Measurements from ENCODE around the gene CFAP77.

The CFAP77 gene

DNA sequence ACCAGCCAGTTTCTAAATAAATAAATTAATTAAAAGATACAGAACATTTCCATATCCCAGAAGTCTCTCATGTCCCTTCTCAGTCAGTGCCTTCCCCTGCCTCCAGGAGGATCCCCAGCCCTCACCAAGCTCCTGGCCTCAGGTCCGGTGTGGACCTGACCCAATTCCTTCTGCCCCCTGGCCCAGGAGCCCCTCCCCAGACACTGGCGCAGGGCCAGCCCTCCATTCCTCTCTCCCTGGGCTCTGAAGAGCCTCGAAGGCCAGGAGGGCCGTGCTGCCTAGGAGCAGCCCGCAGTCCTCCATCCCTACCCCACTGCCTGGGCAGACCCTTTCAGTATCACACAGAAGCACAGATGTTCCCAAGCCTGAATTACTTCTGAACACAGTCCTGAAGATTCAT lies 110.6 kb downstream of the CFAP77 start:
- no peak for DNase-seq

- DNase-seq: no peak
Observed at GRCh38 chr9:132525308-132526023, 115.5 kb downstream of the CFAP77 start.

GRCh38 chr9:132531195-132531594 lies 121.2 kb downstream of the CFAP77 start:
- DNase-seq: no peak

DNA sequence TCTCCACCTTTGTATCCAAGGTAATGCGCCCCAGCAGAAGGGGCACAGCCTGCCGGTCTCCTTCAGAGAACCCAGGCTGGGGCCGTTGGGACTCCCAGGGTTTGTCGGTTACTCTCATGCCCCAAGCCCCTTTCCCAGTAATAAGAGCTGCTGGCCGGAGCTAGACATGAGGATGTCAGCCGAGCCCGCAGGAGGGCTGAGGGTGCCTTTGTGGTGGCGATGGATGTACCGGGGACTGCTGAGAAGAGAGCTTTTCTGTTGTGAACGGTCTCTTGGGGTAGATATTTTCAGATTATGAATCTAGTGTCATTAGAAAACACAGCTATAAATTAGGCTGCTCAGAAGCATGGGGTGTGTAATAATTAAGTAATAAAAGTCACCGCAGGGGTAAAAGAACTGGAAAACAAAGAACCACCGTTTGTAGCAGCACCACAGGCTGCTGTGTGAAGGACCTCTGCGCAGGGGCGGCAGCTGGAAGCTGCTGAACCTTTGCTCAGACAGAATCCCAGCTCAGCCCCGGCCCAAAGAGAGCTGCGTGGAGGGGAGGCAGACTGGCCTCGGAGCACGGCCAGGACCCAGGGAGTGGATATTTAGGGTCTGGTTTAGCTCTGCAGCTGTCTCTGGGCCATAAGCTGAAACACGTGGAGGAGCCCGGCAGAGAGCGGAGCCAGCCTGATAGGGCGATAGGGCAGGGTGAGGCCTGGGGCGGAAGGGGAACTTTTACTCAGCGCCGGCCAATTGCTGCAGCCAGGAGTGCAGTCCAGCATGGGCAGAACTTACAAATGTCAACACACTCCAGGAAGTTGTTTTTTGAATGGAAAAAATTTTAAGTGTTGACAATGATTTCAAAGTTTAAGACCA lies 121.9 kb downstream of the CFAP77 start:
- no peak for DNase-seq

GRCh38 chr9:132534832-132535231 lies 124.8 kb downstream of the CFAP77 start:
- no peak for DNase-seq

- no peak for DNase-seq
Observed at GRCh38 chr9:132536124-132536523, 126.1 kb downstream of the CFAP77 start.

- no peak for DNase-seq
Observed at GRCh38 chr9:132537352-132537751, 127.3 kb downstream of the CFAP77 start.

DNA sequence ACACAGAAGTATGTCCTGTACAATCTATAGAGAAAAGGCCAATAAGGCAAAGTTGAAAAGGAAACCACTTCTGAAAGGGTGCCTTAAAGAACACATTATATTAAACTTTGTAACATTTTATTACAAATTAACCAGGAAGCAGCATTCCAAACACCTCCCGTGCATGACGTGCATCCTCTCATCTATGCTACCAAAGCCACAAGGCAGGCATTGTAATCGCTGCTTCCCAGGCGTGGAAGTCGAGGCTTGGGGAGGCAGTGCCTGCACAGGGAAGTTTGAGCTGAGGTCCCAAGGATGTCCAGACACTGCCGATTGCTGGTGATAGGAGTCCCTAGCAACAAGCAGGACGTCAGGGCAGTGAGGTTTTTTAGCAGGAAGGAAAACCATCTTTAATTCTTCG lies 128.1 kb downstream of the CFAP77 start:
- DNase-seq: no peak

DNA sequence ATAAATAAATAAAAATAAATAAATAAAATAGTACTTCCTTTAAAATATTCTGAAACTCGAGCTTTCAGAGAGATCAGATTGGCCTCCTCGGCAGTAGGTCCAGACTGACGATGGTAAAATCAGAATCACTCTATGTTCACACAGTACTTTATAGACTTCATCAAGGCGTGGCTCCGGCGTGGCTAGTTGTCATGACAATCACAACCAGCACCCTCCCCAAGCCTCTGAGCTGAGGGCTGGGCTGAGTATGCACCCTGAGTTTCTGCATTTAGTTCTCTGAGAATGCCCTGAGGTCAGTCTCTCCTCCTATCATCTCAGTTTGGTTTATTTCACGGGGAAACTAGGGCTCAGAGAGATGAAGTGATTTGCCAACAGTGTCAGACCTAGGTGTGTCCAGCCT lies 129.1 kb downstream of the CFAP77 start:
- DNase-seq: no peak

DNA sequence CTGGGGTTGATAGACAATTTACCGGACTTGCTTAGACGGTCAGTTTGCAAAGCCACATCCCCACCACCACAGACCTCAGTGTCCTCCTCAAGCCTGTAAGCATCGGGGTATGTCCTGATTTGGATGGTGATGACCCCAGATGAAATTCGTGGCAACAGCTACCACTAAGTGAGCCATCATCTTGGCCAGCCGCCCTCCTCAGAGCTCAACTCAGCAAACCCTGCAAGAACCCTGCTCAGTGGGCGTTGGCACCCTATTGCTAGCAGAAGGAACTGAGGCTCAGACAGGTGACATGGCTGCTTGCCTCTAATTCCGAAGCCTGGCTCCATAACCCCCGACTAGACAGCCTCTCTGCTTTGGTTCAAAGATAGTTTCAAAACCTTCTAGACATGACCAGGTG lies 131.0 kb downstream of the CFAP77 start:
- DNase-seq: no peak

DNA sequence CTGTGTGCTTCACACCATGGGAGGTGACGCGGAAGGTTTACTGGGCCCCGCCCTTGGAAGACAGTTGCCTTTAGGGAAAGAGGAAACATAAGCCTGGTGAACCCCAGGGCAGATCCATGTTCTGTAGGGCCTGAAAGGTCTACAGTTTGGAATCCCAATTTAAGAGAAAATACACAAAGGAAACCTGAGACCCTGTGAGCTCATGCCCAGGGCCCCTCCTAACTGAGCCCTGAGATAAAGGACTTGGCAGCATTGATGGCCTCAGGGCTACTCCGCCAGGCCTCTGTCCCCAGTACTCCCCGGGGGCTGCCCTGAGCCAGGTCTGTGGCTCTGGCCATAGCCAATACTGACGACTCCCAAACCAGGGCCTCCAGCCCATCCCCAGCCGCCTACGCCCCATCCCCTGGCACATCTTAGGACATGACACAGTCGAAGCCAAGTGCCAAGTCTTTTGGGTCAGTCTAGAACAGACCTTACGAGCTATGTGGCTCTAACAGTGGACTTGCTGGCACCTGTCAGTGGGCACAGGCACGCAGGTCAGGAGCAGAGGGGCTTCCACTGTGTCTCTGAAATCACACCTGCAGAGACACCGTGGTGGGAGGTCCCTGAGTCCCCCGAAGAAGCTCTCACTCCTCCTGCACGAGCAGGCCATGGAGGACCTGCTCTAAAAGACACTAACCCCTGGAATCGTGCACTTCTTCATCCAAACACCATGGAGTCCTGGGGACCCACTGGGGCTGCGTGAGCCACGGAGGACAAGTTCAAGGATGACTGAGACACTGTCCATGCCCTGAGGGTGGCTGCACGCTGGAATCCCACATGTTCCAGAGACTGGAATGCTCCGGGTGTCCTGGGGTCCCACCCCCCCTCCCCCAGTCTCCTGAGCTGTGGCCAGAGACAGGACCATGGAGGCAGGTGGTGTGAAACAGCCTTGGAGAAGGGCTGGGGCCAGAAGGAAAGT lies 132.1 kb downstream of the CFAP77 start:
- DNase-seq: no peak

DNA sequence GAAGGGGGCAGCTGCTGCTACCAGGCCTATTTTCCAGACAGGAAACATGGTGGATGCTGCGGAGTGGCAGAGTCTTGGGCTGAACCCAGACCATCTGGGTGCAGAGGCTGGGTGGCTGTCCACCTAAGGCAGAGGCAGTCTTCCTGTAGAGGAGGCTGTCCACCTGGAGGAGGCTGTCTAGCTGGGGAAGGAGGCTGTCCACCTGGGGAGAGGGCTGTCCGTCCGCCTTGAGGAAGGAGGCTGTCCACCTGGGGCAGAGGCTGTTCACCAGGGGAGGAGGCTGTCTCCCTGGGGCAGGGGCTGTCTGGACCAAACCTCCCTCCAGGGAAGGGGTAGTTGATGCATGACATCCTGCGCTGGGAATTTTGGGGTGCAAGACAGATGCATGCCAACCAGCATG lies 133.2 kb downstream of the CFAP77 start:
- DNase-seq: no peak

DNA sequence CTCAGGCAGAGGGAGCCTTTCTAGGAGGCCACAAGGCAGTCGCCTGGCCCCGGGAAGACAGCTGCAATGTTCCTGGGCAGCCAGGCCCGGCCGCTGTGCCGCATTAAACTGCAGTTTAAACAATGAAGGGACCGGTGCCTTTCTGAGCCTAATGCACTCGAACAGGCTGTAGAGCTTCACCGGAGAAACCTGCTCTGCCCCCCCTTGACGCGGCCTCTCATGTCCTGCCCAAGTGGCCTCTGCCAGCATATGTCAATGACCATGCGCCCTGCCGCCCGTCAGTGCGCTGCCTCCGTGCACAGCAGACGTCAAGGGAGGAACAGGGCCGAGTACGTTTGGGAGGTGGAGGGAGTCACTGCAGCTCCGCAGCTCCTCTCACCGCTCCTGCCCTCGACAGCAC lies 133.9 kb downstream of the CFAP77 start:
- no peak for DNase-seq

GRCh38 chr9:132545578-132545977 lies 135.6 kb downstream of the CFAP77 start:
- DNase-seq: no peak

GRCh38 chr9:132546148-132547051 lies 136.4 kb downstream of the CFAP77 start:
- no peak for DNase-seq

GRCh38 chr9:132547052-132547431 lies 137.0 kb downstream of the CFAP77 start:
- DNase-seq: no peak

DNA sequence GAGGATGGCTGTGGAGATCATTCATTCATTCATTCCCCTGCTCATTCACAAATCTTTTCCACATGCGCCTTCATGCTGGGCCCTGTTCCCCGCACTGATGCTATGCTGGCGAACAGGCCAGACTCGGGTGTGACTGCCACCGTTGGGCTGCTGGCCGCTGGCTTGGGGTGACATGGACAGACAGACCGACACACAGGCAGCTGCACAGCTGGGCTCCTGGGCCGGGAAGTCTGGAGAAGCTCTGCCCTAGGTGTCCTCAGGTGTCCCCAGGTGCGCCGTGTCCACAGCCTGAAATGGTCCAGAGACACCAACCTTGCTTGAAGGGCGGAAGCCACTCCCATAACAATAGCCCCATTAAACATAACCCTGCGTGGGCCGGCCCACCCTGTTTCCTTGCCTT lies 137.4 kb downstream of the CFAP77 start:
- no peak for DNase-seq

GRCh38 chr9:132547976-132548730 lies 138.1 kb downstream of the CFAP77 start:
- no peak for DNase-seq

DNA sequence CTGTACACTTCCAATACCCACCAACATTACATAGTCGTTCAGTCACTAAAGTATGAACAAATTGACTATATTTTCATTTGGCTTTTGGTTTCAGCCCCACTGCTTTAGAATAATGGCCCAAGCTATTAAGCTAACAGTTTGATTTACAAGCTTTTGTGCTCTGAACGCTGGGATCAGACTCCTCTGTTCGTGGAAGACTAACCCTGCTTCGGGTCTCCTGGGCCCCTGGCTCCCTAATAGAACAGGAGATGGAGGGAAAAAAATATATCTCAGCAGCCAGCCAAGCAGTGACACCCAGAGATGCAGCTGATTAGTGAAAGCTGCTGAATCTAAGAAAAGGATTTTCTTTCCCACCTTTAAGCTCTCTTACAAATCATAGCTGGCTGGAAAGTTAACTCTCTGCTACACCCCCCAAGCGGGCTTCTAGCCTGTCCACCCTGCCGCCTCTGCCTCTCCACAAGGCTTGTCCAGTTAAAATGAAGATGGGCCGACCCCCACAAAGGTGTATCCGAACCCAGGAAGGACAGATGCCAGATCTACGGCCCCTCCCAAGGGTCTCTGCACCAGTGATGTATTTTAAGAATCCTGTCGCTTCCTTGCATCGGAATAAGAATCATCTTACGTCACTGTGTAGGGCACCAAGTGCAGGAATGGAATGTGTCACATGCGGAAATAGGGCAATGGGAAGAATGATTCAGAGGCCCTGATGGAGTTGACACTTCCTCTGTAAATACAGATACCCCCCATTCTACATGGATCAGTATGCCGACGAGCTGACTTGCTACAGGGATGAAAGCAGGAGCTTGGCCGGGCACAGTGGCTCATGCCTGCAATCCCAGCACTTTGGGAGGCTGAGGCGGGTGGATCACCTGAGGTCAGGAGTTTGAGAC lies 139.0 kb downstream of the CFAP77 start:
- DNase-seq: no peak

GRCh38 chr9:132551556-132551955 lies 141.5 kb downstream of the CFAP77 start:
- no peak for DNase-seq

Data from activated CD8-positive, alpha-beta memory T cell treated with anti-CD3 and anti-CD28 coated beads, Interleukin-2, amount 50 U/mL, for 48 hours (primary cell).